H1 (cell line): ENCODE results near the gene ANKRD11. TPM values are rescaled to one million over a fixed set of nuclear protein-coding genes. Genes with fewer than 3 reads are reported as not detected.

Experiments
- CTCF ChIA-PET: fragments of 300-600 bp; sonication (Branson Sonifier 250); formaldehyde crosslinking; loops from one replicate; lab custom pipeline; 2021; ENCODE audit not compliant: partially characterized antibody; lab: Charles Lee
- POLR2A ChIA-PET: fragments of 300-600 bp; sonication (Branson Sonifier 250); formaldehyde crosslinking; loops from one replicate; lab custom pipeline; 2021; ENCODE audit warnings: inconsistent platforms; ENCODE audit not compliant: partially characterized antibody; lab: Charles Lee
- DNase-seq, 2 experiments: peaks; one replicate each; pipeline versions ENCODE4 v3.0.0 to v3.0.0-alpha.2; 2010 to 2022; ENCODE audit warnings: low spot score in 2 of 2, low read depth in 1 of 2, mixed read lengths in 1 of 2
- FAIRE-seq: peaks from 2 replicates; lab custom pipeline; 2011; peaks lifted over from hg19 to GRCh38; lab: Jason Lieb, UNC
- H2AFZ ChIP-seq: 2 replicates; pipeline ENCODE4 v1.8.1; 2012; ENCODE audit warnings: low read length, inconsistent platforms
- H2AK5ac ChIP-seq: 2 replicates; pipeline ENCODE4 v1.6.1; 2013; ENCODE audit warnings: low read depth, low read length
- H2BK120ac ChIP-seq: replicated peaks from 2 replicates; pipeline ENCODE3; 2013; ENCODE audit warnings: low read depth, low read length, inconsistent platforms
- H2BK12ac ChIP-seq: 2 replicates; pipeline ENCODE4 v1.6.1; 2013; ENCODE audit warnings: low read depth, low read length
- H2BK15ac ChIP-seq: 2 replicates; pipeline ENCODE4 v1.6.1; 2013; ENCODE audit warnings: low read length
- H2BK20ac ChIP-seq: 2 replicates; pipeline ENCODE4 v1.6.1; 2013; ENCODE audit warnings: low read length
- H2BK5ac ChIP-seq: 2 replicates; pipeline ENCODE4 v1.6.1; 2013; ENCODE audit warnings: low read depth, low read length
- H3K14ac ChIP-seq: 2 replicates; pipeline ENCODE4 v1.6.1; 2013; ENCODE audit warnings: inconsistent platforms; ENCODE audit not compliant: insufficient read length
- H3K18ac ChIP-seq: 2 replicates; pipeline ENCODE4 v1.6.1; 2013; ENCODE audit warnings: low read length; ENCODE audit errors: extremely low read depth
- H3K23ac ChIP-seq: 2 replicates; pipeline ENCODE4 v1.6.1; 2013; ENCODE audit warnings: inconsistent platforms; ENCODE audit not compliant: insufficient read length
- H3K23me2 ChIP-seq: 2 replicates; pipeline ENCODE4 v1.6.1; 2013; ENCODE audit warnings: low read depth, low read length
- H3K27ac ChIP-seq: 2 replicates; pipeline ENCODE4 v1.6.1; 2011; ENCODE audit warnings: low read depth, low read length, inconsistent platforms
- H3K27me3 ChIP-seq, 4 experiments: replicated peaks in 1 of 4; 1 replicate in 1 of 4; 2 replicates in 3 of 4; pipeline versions ENCODE4 v1.6.1 to v1.8.1; 2011 to 2013; ENCODE audit warnings: low read length in 3 of 4, mild to moderate bottlenecking in 3 of 4, inconsistent platforms in 2 of 4, mixed read lengths in 2 of 4, moderate library complexity in 1 of 4; ENCODE audit not compliant: control insufficient read depth in 3 of 4, insufficient read depth in 3 of 4; ENCODE audit errors: extremely low read depth in 1 of 4
- H3K36me3 ChIP-seq, 4 experiments: 2 replicates each; pipeline versions ENCODE4 v1.6.1 to v1.8.1; 2011 to 2013; ENCODE audit warnings: mild to moderate bottlenecking in 4 of 4, low read length in 3 of 4, moderate library complexity in 2 of 4, control low read depth in 1 of 4, inconsistent platforms in 1 of 4; ENCODE audit not compliant: insufficient read depth in 4 of 4, control insufficient read depth in 2 of 4
- H3K4ac ChIP-seq: replicated peaks from 2 replicates; pipeline ENCODE3; 2013; ENCODE audit warnings: low read length, low read depth, mixed read lengths, inconsistent platforms; ENCODE audit not compliant: insufficient read length
- H3K4me1 ChIP-seq, 4 experiments: replicated peaks in 1 of 4; 1 replicate in 1 of 4; 2 replicates in 3 of 4; pipeline versions ENCODE4 v1.6.1 to v1.8.1; 2011 to 2013; ENCODE audit warnings: low read length in 3 of 4, inconsistent platforms in 2 of 4, mixed read lengths in 1 of 4; ENCODE audit not compliant: insufficient read depth in 4 of 4, control insufficient read depth in 3 of 4
- H3K4me2 ChIP-seq, 2 experiments: 2 replicates each; pipeline versions ENCODE4 v1.6.1 to v1.8.1; 2011 to 2013; ENCODE audit warnings: low read depth in 2 of 2, low read length in 2 of 2, control low read depth in 1 of 2, inconsistent platforms in 1 of 2, mild to moderate bottlenecking in 1 of 2; ENCODE audit not compliant: insufficient read depth in 1 of 2
- H3K4me3 ChIP-seq, 4 experiments: fragments of 200-600, 300-600 bp in 1 of 4; sonication (generic), shearing (Covaris generic), sonication (Bioruptor Twin) in 1 of 4; 2 replicates each; pipeline versions ENCODE4 v1.5.1 to v1.8.1; 2011 to 2016; ENCODE audit warnings: low read length in 4 of 4, low read depth in 3 of 4, control low read depth in 2 of 4, inconsistent platforms in 2 of 4, mild to moderate bottlenecking in 2 of 4, mixed read lengths in 1 of 4, moderate library complexity in 1 of 4; ENCODE audit not compliant: insufficient read depth in 2 of 4; ENCODE audit errors: extremely low read depth in 1 of 4
- H3K56ac ChIP-seq: replicated peaks from 2 replicates; pipeline ENCODE3; 2013; ENCODE audit warnings: low read depth, mild to moderate bottlenecking, mixed read lengths, low read length, inconsistent platforms; ENCODE audit not compliant: insufficient read length
- H3K79me1 ChIP-seq: 2 replicates; pipeline ENCODE4 v1.6.1; 2013; ENCODE audit warnings: low read depth, low read length, control low read depth
- H3K79me2 ChIP-seq, 2 experiments: 2 replicates each; pipeline versions ENCODE4 v1.6.1 to v1.8.1; 2012 to 2013; ENCODE audit warnings: low read length in 2 of 2, mild to moderate bottlenecking in 2 of 2, inconsistent platforms in 1 of 2; ENCODE audit not compliant: insufficient read depth in 2 of 2, control insufficient read depth in 1 of 2
- H3K9ac ChIP-seq, 4 experiments: replicated peaks in 1 of 4; 1 replicate in 1 of 4; 2 replicates in 3 of 4; pipeline versions ENCODE4 v1.6.1 to v1.8.1; 2011 to 2013; ENCODE audit warnings: low read depth in 3 of 4, low read length in 3 of 4, control low read depth in 2 of 4, mild to moderate bottlenecking in 2 of 4, moderate library complexity in 2 of 4, inconsistent platforms in 1 of 4; ENCODE audit errors: extremely low read depth in 1 of 4
- H3K9me3 ChIP-seq, 2 experiments: 2 replicates each; pipeline versions ENCODE4 v1.6.1 to v1.8.1; 2012 to 2013; ENCODE audit warnings: mild to moderate bottlenecking in 2 of 2, moderate library complexity in 2 of 2, control low read depth in 1 of 2, inconsistent platforms in 1 of 2, low read depth in 1 of 2, low read length in 1 of 2, mixed read lengths in 1 of 2; ENCODE audit not compliant: insufficient read depth in 2 of 2
- H4K20me1 ChIP-seq, 2 experiments: replicated peaks in 1 of 2; 2 replicates each; pipeline versions ENCODE3 to v1.8.1; 2011 to 2013; ENCODE audit warnings: inconsistent platforms in 2 of 2, low read length in 2 of 2, mild to moderate bottlenecking in 1 of 2; ENCODE audit not compliant: insufficient read depth in 2 of 2, control insufficient read depth in 1 of 2
- H4K5ac ChIP-seq: 2 replicates; pipeline ENCODE4 v1.6.1; 2013; ENCODE audit warnings: low read length, low read depth, mixed read lengths, inconsistent platforms; ENCODE audit not compliant: insufficient read length
- H4K8ac ChIP-seq: 2 replicates; pipeline ENCODE4 v1.8.0; 2013; ENCODE audit warnings: mild to moderate bottlenecking, moderate library complexity, low read length, inconsistent platforms; ENCODE audit not compliant: insufficient read depth; ENCODE audit errors: extremely low read depth
- H4K91ac ChIP-seq: replicated peaks from 2 replicates; pipeline ENCODE3; 2013; ENCODE audit warnings: low read length, mixed read lengths, inconsistent platforms; ENCODE audit not compliant: insufficient read length
- GABPA ChIP-seq: IDR thresholded peaks from 2 replicates; pipeline ENCODE4 v1.6.1; 2011; ENCODE audit warnings: mild to moderate bottlenecking, low read length, moderate library complexity, borderline replicate concordance; ENCODE audit not compliant: insufficient read depth
- RAD21 ChIP-seq, 2 experiments: IDR thresholded peaks in 1 of 2; conservative IDR thresholded peaks in 1 of 2; 2 replicates each; pipeline ENCODE4 v1.6.1; 2011; ENCODE audit warnings: low read depth in 2 of 2, low read length in 2 of 2, improper control_type of control experiment in 1 of 2, inconsistent platforms in 1 of 2, mild to moderate bottlenecking in 1 of 2, moderate library complexity in 1 of 2
- RFX5 ChIP-seq: IDR thresholded peaks from 2 replicates; pipeline ENCODE4 v1.6.1; 2011; ENCODE audit warnings: low read depth, low read length, improper control_type of control experiment, borderline replicate concordance
- SRF ChIP-seq: IDR thresholded peaks from 2 replicates; pipeline ENCODE4 v1.6.1; 2011; ENCODE audit warnings: mild to moderate bottlenecking, low read depth, low read length, moderate library complexity
- WGBS, 2 experiments: shearing (Covaris generic) in 1 of 2; methylation state at CpG; one replicate each; pipeline versions ENCODE4 v1.1.6 to v1.1.7; 2013 to 2015; ENCODE audit warnings: low lambda C conversion rate in 2 of 2, mixed read lengths in 2 of 2, inconsistent platforms in 1 of 2, low coverage in 1 of 2, missing lambda C conversion rate in 1 of 2; ENCODE audit not compliant: insufficient replicate concordance in 2 of 2, insufficient coverage in 1 of 2, insufficient read length in 1 of 2; ENCODE audit errors: extremely low coverage in 1 of 2, missing lambda C conversion rate in 1 of 2; 5-methylcytosine and 5-hydroxymethylcytosine counted together
- polyA plus RNA-seq, 7 experiments: library from polyadenylated mRNA; depleted of rRNA in 3 of 7; stranded (reverse) in 5 of 7; unstranded in 2 of 7; fragments of >200 nt in 5 of 7; fragments of 200-250 nt in 2 of 7; gene quantifications; 1 replicate in 5 of 7; 2 replicates in 1 of 7; 4 replicates in 1 of 7; pipeline versions ENCODE4 v1.2.1 to v1.2.3, GENCODE V29; 2011 to 2013; ENCODE audit warnings: missing spikeins in 2 of 7, mixed read lengths in 2 of 7
- total RNA-seq: library from RNA; stranded (reverse); fragmentation: NEBNext Ultra II Directional; extraction: Animal tissue kit (Norgen Biotek cat#: 25700); gene quantifications from 2 replicates; pipeline ENCODE4 v1.2.1, GENCODE V29; 2021
- TF ChIP-seq, protein P1 (sequence below), 3 experiments: IDR thresholded peaks; 1 replicate in 2 of 3; 2 replicates in 1 of 3; pipeline versions ENCODE4 v1.5.1 to v1.6.1; 2011; ENCODE audit warnings: low read length in 3 of 3, mild to moderate bottlenecking in 3 of 3, inconsistent platforms in 2 of 3, low read depth in 1 of 3, moderate library complexity in 1 of 3; ENCODE audit not compliant: insufficient read depth in 1 of 3; ENCODE audit errors: control extremely low read depth in 1 of 3

ANKRD11 gene
- total and polyA plus RNA-seq, 2 of the 8 experiments (the other 6 are each of a cell fraction or from before 2014, with no cell fraction given): 46.5 to 142 TPM

DNA sequence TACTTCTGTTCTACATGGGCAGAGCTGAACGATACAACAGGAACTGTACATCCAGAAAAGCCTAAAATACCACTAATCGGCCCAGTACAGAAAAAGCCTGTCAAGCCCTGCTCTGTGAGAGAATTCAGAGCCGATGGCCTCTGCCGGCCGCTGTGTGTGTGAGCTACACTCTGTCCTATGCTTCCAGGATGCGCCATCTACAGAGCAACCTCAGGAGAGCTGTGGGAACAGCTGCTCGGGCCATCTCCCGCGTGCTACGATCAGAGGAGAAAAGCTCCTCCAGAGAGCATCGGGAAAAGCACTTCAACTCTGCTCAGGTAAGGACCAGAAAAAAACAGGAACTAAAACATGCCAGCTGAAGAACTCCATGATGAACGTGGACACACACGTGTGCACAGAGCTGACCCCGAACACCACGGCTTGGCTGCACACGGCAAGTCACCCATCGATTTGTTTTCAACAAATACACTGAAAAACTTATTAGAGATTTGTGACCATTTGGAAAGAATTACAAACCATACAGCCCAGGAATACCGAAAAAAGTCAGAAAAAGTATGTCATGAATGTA is 115.9 kb downstream of the ANKRD11 start:
- no peak overlapping the region for H2AFZ ChIP-seq
- H2AK5ac ChIP-seq: no peak overlapping the region
- no peaks in the 10 kb centered on the region for H3K27me3 ChIP-seq
- no peaks in the 10 kb centered on the region for H3K9me3 ChIP-seq
- no peak overlapping the region for H4K5ac ChIP-seq
- DNase-seq (no peak), FAIRE-seq (no peak)
- H3K23ac ChIP-seq: no peak overlapping the region
- TF ChIP-seq RAD21 (IDR thresholded peaks at IDR 0.05 in 1 of 2, conservative IDR thresholded peaks at IDR 0.05 in 1 of 2; ENCODE audit: low read depth in 2 of 2, low read length in 2 of 2): peak; percentile 29 to 43; a peak in 3 of 4 replicates
- TF ChIP-seq GABPA: peak; percentile 52; the same call in 1 of the 2 replicates
- TF ChIP-seq RFX5: no peak
- TF ChIP-seq, protein P1, sequence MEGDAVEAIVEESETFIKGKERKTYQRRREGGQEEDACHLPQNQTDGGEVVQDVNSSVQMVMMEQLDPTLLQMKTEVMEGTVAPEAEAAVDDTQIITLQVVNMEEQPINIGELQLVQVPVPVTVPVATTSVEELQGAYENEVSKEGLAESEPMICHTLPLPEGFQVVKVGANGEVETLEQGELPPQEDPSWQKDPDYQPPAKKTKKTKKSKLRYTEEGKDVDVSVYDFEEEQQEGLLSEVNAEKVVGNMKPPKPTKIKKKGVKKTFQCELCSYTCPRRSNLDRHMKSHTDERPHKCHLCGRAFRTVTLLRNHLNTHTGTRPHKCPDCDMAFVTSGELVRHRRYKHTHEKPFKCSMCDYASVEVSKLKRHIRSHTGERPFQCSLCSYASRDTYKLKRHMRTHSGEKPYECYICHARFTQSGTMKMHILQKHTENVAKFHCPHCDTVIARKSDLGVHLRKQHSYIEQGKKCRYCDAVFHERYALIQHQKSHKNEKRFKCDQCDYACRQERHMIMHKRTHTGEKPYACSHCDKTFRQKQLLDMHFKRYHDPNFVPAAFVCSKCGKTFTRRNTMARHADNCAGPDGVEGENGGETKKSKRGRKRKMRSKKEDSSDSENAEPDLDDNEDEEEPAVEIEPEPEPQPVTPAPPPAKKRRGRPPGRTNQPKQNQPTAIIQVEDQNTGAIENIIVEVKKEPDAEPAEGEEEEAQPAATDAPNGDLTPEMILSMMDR (IDR thresholded peaks at IDR 0.05; ENCODE audit: control extremely low read depth in 1 of 3, insufficient read depth in 1 of 3, low read depth in 1 of 3, low read length in 3 of 3): peak; percentile 22 to 41 (median 37); a peak in 3 of 4 replicates
- TF ChIP-seq SRF: no peak
- H3K18ac ChIP-seq: no peak overlapping the region
- no peak overlapping the region for H2BK120ac ChIP-seq
- ChIA-PET POLR2A (interaction anchor here (0.6 to 2.0 kb wide), 7 partner anchors 8 to 134 kb away, joined by 3 to 5 read pairs (median 3); no protein-coding TSS in a partner anchor), CTCF (interaction anchor here (0.6 to 2.5 kb wide), 17 partner anchors 8 to 241 kb away, joined by 3 to 13 read pairs (median 3); no protein-coding TSS in a partner anchor)
- H3K4ac ChIP-seq: no peak overlapping the region
- H2BK5ac ChIP-seq: no peak overlapping the region
- no peaks in the 10 kb centered on the region; a peak in 1 of 8 replicates for H3K36me3 ChIP-seq
- peaks cover 40% of the 10 kb centered on the region for H3K79me1 ChIP-seq
- H3K56ac ChIP-seq: no peak overlapping the region
- H4K8ac ChIP-seq: no peak overlapping the region
- no peak overlapping the region for H2BK20ac ChIP-seq
- H2BK12ac ChIP-seq: no peak overlapping the region
- no peak overlapping the region for H3K9ac ChIP-seq
- H4K91ac ChIP-seq: no peak overlapping the region
- H3K23me2 ChIP-seq: no peaks in the 10 kb centered on the region
- H4K20me1 ChIP-seq: peaks cover 60 to 62% of the 10 kb centered on the region in 2 experiments
- 86% methylated on average over 18 of the region's 18 CpGs; no CpG with 5 or more reads in 1 of the 2 experiments for WGBS, 2 experiments
- H3K4me2 ChIP-seq: no peak overlapping the region
- no peak overlapping the region for H2BK15ac ChIP-seq
- H3K4me3 ChIP-seq: no peak overlapping the region
- no peak overlapping the region for H3K14ac ChIP-seq
- peaks cover 45 to 100% of the 10 kb centered on the region in 2 experiments for H3K79me2 ChIP-seq
- no peak overlapping the region for H3K27ac ChIP-seq
- H3K4me1 ChIP-seq: peaks cover 3 to 16% (median 4%) of the 10 kb centered on the region in 4 experiments; a peak in 5 of 7 replicates
